Colonic mucosa (tissue), 4 donors: ENCODE data around the gene LRRTM3. TPM values are rescaled to one million over a fixed set of nuclear protein-coding genes. Genes with fewer than 3 reads are reported as not detected.

Source experiments
- DNase-seq: peaks from one replicate; pipeline ENCODE4 v3.0.0-alpha.2; 2020
- H3K27ac ChIP-seq: fragments of 200-600 bp; one replicate; pipeline ENCODE4 v1.8.0; 2021
- H3K27me3 ChIP-seq: fragments of 200-600 bp; one replicate; pipeline ENCODE4 v1.8.0; 2021
- H3K36me3 ChIP-seq: fragments of 200-600 bp; one replicate; pipeline ENCODE4 v1.8.0; 2021
- H3K4me1 ChIP-seq: fragments of 200-600 bp; one replicate; pipeline ENCODE4 v1.8.0; 2021; ENCODE audit warnings: mild to moderate bottlenecking
- H3K4me3 ChIP-seq: fragments of 200-600 bp; one replicate; pipeline ENCODE4 v1.8.0; 2021
- H3K9ac ChIP-seq, 2 donors: one replicate each; pipeline ENCODE4 v1.7.0; 2013; ENCODE audit warnings: control low read depth in 2 of 2, low read depth in 2 of 2, low read length in 2 of 2
- H3K9me3 ChIP-seq: fragments of 200-600 bp; one replicate; pipeline ENCODE4 v1.8.0; 2021
- CTCF ChIP-seq: fragments of 200-600 bp; IDR thresholded peaks from one replicate; pipeline ENCODE4 v1.8.0; 2022; ENCODE audit warnings: antibody characterized with exemption, mild to moderate bottlenecking
- intact Hi-C: fragments of 100-400 bp; cut with DNase I; formaldehyde crosslinking; loops from one replicate; pipeline ENCODE4 v1.14.1; 2022
- total RNA-seq, 2 donors: library from RNA; stranded (reverse); fragmentation: NEBNext Ultra II Directional in 1 of 2; extraction: Animal tissue kit (Norgen Biotek cat#: 25700) in 1 of 2; gene quantifications; one replicate each; pipeline ENCODE4 v1.2.1, GENCODE V29; 2021
- donor health status: healthy.
- donor health status: DM: no; HTN: no; CAD: no.
- donor health status: DM: no; HTN: no; CAD: no.

LRRTM3 gene
- total RNA-seq, 2 donors from 2014 or later = not detected

DNA sequence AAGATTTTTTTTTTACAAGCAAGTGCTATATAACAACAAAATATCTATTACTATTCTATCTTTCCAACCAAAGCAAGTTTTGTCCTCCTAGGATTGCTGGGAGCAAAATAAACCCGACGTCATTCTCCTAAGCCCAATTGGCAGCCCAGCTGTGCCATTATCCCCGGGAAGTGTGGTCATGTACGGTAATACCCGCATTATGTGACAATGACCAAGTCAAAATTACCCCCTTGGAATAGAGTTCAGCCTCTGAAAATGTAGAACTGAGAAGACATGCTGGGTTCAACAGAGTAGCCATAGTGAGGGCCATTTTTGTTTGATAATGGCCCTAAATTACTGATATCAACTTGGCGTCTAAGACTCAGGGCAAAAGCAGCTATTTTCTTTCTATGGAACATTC, 215.5 kb downstream of the LRRTM3 start:
- Histone ChIP-seq H3K4me1 (no peaks in the 10 kb centered on the region), H3K27me3 (no peaks in the 10 kb centered on the region), H3K36me3 (no peaks in the 10 kb centered on the region), H3K9ac (no peak overlapping the region), H3K4me3 (no peak overlapping the region), H3K9me3 (no peaks in the 10 kb centered on the region), H3K27ac (no peak overlapping the region)
- DNase-seq = no peak
- TF ChIP-seq CTCF = no peak
- intact Hi-C loops = no loop called here

GRCh38 chr10:67144530-67144929, 218.7 kb downstream of the LRRTM3 start:
- Histone ChIP-seq H3K27ac (no peak overlapping the region), H3K36me3 (no peaks in the 10 kb centered on the region), H3K4me3 (no peak overlapping the region), H3K27me3 (no peaks in the 10 kb centered on the region), H3K4me1 (no peaks in the 10 kb centered on the region), H3K9ac (no peak overlapping the region), H3K9me3 (no peaks in the 10 kb centered on the region)
- intact Hi-C loops = no loop called here
- DNase-seq = no peak
- no peak for TF ChIP-seq CTCF
